HG02642 (cell line): ENCODE results near the gene TMC5.
"Not testable (repeated sequence)": the region's sequence is repeated elsewhere in the genome, so short reads cannot be mapped to it uniquely, and the experiment has no call there.

ENCODE experiments used
- ATAC-seq: cut with Tn5 transposase; IDR thresholded peaks from one replicate; pipeline ENCODE4 v1.9.1; 2021; ENCODE audit warnings: mild to moderate bottlenecking; ENCODE audit not compliant: unreplicated experiment, poor library complexity

Gene TMC5

DNA sequence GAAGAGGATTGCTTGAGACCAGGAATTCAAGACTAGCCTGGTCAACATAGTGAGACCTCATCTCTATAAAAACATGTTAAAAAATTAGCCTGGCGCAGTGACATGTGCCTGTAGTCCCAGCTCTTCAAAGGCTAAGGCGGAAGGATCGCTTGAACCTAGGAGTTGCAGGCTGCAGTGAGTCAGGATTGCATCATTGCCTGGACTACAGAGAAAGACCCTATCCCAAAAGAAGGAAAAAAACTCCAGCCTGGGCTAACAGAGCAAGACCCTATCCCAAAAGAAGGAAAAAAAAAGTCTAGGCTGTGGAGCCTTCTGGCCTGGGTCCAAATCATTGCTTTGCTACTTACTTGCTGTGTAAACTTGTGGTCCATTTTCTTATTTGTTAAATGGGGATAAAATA lies 111.0 kb downstream of the TMC5 start:
- no peak for ATAC-seq

DNA sequence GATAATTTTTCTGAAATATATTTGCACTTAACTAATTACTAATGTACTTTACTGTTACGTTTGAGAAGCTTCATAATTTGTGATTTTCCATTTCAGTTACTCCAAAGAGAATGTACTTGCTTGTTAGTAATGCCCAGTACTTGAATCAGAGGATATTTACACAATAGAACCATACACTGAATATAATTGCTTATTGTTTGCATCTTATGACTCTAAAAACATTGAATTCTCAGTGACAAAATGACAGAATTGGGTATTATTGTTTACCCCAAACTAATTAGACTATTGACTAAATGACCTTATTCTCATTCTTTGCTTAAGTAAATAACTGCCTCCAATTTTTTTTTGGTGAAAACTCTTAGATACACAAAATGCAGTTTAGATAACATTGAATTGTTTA lies 114.9 kb downstream of the TMC5 start:
- no peak for ATAC-seq

DNA sequence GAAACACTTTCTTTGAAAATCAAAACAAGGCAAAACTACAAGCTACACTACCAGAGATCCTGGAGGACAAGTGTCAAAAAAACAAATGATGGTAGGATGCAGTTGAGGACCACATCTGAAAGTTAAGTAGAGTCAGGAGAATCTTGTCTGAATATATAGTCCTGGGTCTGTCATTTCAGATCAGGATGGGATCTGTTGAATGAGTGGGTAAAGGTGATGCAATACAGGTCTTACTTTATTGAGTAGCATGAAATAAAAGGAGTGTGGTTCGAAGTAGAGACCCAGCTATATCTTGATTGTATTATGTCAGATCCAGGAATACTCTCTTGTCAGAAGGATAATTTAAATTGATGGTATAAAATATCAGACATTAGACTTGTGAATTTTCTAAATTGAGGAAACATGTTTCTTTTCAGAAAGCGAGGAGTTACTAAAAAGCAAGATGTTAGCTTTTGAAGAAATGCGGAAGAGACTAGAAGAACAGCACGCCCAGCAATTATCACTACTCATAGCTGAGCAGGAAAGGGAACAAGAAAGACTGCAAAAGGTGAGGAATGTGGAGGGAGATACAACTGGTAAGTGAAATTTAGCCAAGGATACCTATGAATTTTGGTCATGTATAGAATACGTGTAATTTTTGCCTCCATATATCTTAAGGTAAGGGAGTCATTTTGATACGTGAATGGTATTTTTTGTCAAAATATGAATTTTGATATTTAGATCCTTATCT lies 122.7 kb downstream of the TMC5 start:
- ATAC-seq, result no peak

DNA sequence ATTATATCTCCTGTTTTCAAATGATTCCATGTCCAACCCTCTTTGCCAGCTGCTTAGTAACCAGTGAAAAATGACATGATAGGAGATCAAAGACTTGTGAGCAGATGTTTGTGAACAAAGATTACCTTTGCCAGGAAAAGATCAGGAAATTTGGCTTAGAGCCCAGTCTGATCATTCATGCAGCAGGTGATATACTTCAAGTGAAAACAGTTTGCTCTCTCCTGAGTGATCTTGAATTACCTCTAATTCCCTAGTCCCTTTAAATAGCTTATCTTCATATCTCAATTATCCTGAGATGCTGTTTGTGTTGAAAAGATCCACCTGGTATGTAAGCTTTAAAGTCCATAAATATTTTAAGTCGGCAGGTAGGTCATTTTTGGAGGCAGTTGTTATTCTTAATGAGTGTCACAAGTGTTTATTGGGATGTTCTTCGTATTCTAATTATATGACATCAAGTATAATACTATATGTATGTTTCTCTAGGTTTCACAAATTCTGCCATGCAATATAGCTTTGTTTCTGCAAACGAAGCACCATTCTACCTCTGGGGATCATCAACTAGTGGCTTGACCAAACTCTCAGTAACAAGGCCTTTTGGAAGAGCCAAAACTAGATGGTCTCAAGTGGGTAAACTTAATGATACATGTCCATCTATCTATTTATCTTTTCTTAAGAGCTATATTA lies 124.6 kb downstream of the TMC5 start:
- no peak for ATAC-seq

DNA sequence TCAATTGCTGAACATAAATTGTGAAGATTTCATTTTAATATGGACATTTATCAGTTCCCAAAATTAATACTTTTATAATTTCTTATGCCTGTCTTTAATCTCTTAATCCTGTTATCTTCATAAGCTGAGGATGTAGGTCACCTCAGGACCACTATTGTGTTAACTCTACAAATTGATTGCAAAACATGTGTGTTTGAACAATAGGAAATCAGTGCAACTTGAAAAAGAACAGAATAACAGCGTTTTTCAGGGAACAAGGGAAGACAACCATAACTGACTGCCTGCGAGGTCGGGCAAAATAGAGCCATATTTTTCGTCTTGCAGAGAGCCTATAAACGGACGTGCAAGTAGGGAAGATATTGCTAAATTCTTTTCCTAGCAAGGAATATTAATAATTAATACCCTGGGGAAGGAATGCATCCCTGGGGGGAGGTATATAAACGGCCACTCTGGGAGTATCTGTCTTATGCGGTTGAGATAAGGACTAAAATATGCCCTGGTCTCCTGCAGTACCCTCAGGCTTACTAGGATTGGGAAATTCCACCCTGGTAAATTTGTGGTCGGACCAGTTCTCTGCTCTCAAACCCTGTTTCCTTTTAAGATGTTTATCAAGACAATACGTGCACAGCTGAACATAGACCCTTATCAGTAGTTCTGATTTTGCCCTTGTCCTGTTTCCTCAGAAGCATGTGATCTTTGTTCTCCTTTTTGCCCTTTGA lies 125.8 kb downstream of the TMC5 start:
- not testable (repeated sequence) for ATAC-seq

GRCh38 chr16:19548144-19548543 lies 130.5 kb downstream of the TMC5 start:
- ATAC-seq, result no peak
